ENCODE results near the gene LCN9.

DNA sequence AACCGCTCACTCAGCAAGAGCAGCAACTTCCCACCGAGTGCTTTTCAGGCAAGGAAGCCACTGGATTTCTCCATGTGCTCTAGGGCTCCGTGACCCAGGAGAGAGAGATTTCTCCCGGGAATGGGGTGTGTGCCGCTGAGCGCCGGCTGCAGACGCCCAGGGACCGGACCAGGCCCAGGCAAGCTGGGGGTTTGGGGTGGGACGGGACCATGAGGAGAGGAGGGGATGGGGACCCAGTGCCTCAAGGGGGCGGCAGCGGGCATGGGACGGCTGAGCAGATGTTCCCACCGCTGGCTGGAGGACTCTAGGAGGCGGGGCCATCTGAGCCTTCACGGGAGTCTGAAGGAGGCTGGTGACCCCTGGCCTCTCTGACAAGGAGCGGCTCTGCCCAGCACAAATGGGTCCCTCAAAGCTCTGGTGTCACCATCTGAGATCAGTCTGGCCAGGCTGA is 8.5 kb downstream of the LCN9 start:
- TF ChIP-seq, protein P1, sequence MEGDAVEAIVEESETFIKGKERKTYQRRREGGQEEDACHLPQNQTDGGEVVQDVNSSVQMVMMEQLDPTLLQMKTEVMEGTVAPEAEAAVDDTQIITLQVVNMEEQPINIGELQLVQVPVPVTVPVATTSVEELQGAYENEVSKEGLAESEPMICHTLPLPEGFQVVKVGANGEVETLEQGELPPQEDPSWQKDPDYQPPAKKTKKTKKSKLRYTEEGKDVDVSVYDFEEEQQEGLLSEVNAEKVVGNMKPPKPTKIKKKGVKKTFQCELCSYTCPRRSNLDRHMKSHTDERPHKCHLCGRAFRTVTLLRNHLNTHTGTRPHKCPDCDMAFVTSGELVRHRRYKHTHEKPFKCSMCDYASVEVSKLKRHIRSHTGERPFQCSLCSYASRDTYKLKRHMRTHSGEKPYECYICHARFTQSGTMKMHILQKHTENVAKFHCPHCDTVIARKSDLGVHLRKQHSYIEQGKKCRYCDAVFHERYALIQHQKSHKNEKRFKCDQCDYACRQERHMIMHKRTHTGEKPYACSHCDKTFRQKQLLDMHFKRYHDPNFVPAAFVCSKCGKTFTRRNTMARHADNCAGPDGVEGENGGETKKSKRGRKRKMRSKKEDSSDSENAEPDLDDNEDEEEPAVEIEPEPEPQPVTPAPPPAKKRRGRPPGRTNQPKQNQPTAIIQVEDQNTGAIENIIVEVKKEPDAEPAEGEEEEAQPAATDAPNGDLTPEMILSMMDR (IDR thresholded peaks at IDR 0.05): no peak
- no peak for TF ChIP-seq POLR2AphosphoS5 (IDR thresholded peaks at IDR 0.05; ENCODE audit: insufficient read depth in 1 of 2, low read depth in 1 of 2)

Measured in vagina (tissue), 2 donors.